SU-DHL-6 (cell line): ENCODE results near the gene CKS1B.

Experiments used
- H2AFZ ChIP-seq: fragments of 200-600 bp; sonication (generic); 2 replicates; pipeline ENCODE4 v1.6.1; 2014; ENCODE audit warnings: low read depth, mild to moderate bottlenecking, moderate library complexity, mixed read lengths, antibody characterized with exemption, low read length; ENCODE audit not compliant: severe bottlenecking
- H3F3A ChIP-seq: fragments of 200-600 bp; shearing (Covaris generic); 2 replicates; pipeline ENCODE4 v1.6.0; 2016; ENCODE audit warnings: antibody characterized with exemption, mild to moderate bottlenecking; ENCODE audit not compliant: insufficient read depth
- H3K27ac ChIP-seq: fragments of 200-600 bp; sonication (generic); 2 replicates; pipeline ENCODE4 v1.5.1; 2016; ENCODE audit warnings: low read depth, mild to moderate bottlenecking, low read length, moderate library complexity, mixed read lengths
- H3K27me3 ChIP-seq: fragments of 200-600 bp; sonication (generic), shearing (Covaris generic); 2 replicates; pipeline ENCODE4 v1.6.0; 2014; ENCODE audit warnings: mild to moderate bottlenecking, low read length
- H3K36me3 ChIP-seq: fragments of 200-600 bp; sonication (generic); 2 replicates; pipeline ENCODE4 v1.6.1; 2014; ENCODE audit warnings: mild to moderate bottlenecking, low read length, mixed read lengths
- H3K4me2 ChIP-seq: fragments of 300-600, 200-600 bp; shearing (Covaris generic), sonication (generic); 2 replicates; pipeline ENCODE4 v1.6.0; 2014; ENCODE audit warnings: low read length, low read depth, mild to moderate bottlenecking; ENCODE audit not compliant: poor library complexity, severe bottlenecking
- H3K4me3 ChIP-seq: fragments of 200-600 bp; sonication (generic); 2 replicates; pipeline ENCODE4 v1.5.1; 2014; ENCODE audit warnings: antibody characterized with exemption, low read length, mild to moderate bottlenecking, mixed read lengths; ENCODE audit not compliant: insufficient read depth, poor library complexity, severe bottlenecking
- H3K79me2 ChIP-seq: fragments of 200-600 bp; sonication (generic); 2 replicates; pipeline ENCODE4 v1.6.1; 2014; ENCODE audit warnings: mild to moderate bottlenecking, low read length, moderate library complexity; ENCODE audit not compliant: insufficient read depth
- H3K9ac ChIP-seq: fragments of 200-600 bp; sonication (generic); 2 replicates; pipeline ENCODE4 v1.7.0; 2014; ENCODE audit warnings: mild to moderate bottlenecking, low read length
- H3K9me2 ChIP-seq: fragments of 200-600 bp; sonication (generic); replicated peaks from 2 replicates; pipeline ENCODE4 v1.6.1; 2014; ENCODE audit warnings: low read length; ENCODE audit not compliant: insufficient read depth
- H3K9me3 ChIP-seq: fragments of 200-600 bp; sonication (generic); 2 replicates; pipeline ENCODE4 v1.6.1; 2014; ENCODE audit warnings: low read length, mixed read lengths; ENCODE audit not compliant: insufficient read depth
- H4K20me1 ChIP-seq: fragments of 200-600 bp; sonication (generic); 2 replicates; pipeline ENCODE4 v1.6.1; 2014; ENCODE audit warnings: low read depth, mild to moderate bottlenecking, antibody characterized with exemption, low read length, moderate library complexity, mixed read lengths
- CTCF ChIP-seq: fragments of 200-600 bp; sonication (generic); IDR thresholded peaks from one replicate; pipeline ENCODE4 v1.5.1; 2017; ENCODE audit warnings: antibody characterized with exemption, mild to moderate bottlenecking, low read length, moderate library complexity; ENCODE audit not compliant: insufficient read depth, poor library complexity, severe bottlenecking
- EZH2phosphoT487 ChIP-seq: fragments of 200-600 bp; sonication (generic), shearing (Covaris generic); conservative IDR thresholded peaks from 2 replicates; pipeline ENCODE4 v1.6.1; 2018; ENCODE audit warnings: mild to moderate bottlenecking, antibody characterized with exemption, low read length, moderate library complexity, mixed read lengths

CKS1B gene

GRCh38 chr1:154990276-154990675 lies 15.8 kb downstream of the CKS1B start:
- Histone ChIP-seq H3K36me3 (no peaks in the 10 kb centered on the region), H3F3A (no peaks in the 10 kb centered on the region), H2AFZ (no peak overlapping the region), H3K79me2 (peaks cover 1% of the 10 kb centered on the region; the same call in 1 of the 2 replicates), H3K4me2 (no peak overlapping the region), H3K27me3 (no peaks in the 10 kb centered on the region), H3K9me3 (no peaks in the 10 kb centered on the region), H3K9ac (no peak overlapping the region), H3K9me2 (no peaks in the 10 kb centered on the region), H3K4me3 (no peak overlapping the region), H3K27ac (no peak overlapping the region), H4K20me1 (no peaks in the 10 kb centered on the region; the same call in 1 of the 2 replicates)
- TF ChIP-seq CTCF, result no peak
- no peak for TF ChIP-seq EZH2phosphoT487

- no peak overlapping the region for H2AFZ ChIP-seq
- no peak overlapping the region for H3K27ac ChIP-seq
- H3K9me2 ChIP-seq, result no peaks in the 10 kb centered on the region
- no peak overlapping the region for H3K4me2 ChIP-seq
- no peak overlapping the region for H3K9ac ChIP-seq
- H3F3A ChIP-seq, result peaks cover 5% of the 10 kb centered on the region; the same call in 1 of the 2 replicates
- no peaks in the 10 kb centered on the region; the same call in 1 of the 2 replicates for H4K20me1 ChIP-seq
- no peaks in the 10 kb centered on the region for H3K9me3 ChIP-seq
- H3K79me2 ChIP-seq, result no peaks in the 10 kb centered on the region
- H3K4me3 ChIP-seq, result no peak overlapping the region
- no peaks in the 10 kb centered on the region for H3K27me3 ChIP-seq
- no peak for TF ChIP-seq EZH2phosphoT487
- TF ChIP-seq CTCF, result peak; percentile 18
- H3K36me3 ChIP-seq, result no peaks in the 10 kb centered on the region
These were observed 18.5 kb downstream of the CKS1B start for GRCh38 chr1:154992721-154993571.

GRCh38 chr1:154993572-154994268 lies 19.2 kb downstream of the CKS1B start, which contains the start of gene LENEP:
Gene LENEP, plus strand, starts transcription at chr1:154993586. Its CDS starts 22 bp downstream, at chr1:154993608.
- Histone ChIP-seq H3K4me3 (no peak within 1 kb of the TSS), H2AFZ (no peak within 1 kb of the TSS), H3K79me2 (no peaks in the 10 kb centered on the region), H3K4me2 (no peak within 1 kb of the TSS), H3K27ac (no peak within 1 kb of the TSS), H3K36me3 (no peaks in the 10 kb centered on the region), H3K9me2 (no peaks in the 10 kb centered on the region), H3F3A (peaks cover 5% of the 10 kb centered on the region; the same call in 1 of the 2 replicates), H4K20me1 (no peaks in the 10 kb centered on the region), H3K9ac (no peak within 1 kb of the TSS), H3K9me3 (no peaks in the 10 kb centered on the region), H3K27me3 (no peaks in the 10 kb centered on the region)
- TF ChIP-seq EZH2phosphoT487 (no peak), CTCF (no peak)
